Muscle of arm (tissue), 12 donors: Measurements from ENCODE around the gene MSMO1. TPM values are rescaled to one million over a fixed set of nuclear protein-coding genes. Genes with fewer than 3 reads are reported as not detected.
"Not testable (repeated sequence)": the region's sequence is repeated elsewhere in the genome, so short reads cannot be mapped to it uniquely, and the experiment has no call there.

Source experiments
- DNase-seq: peaks from one replicate; pipeline ENCODE4 v3.0.0-alpha.2; 2013
- polyA plus RNA-seq, 12 donors: library from polyadenylated mRNA; unstranded; fragments of 120-200 nt; gene quantifications; one replicate each; pipeline ENCODE4 v1.2.1, GENCODE V29; 2013; ENCODE audit not compliant: insufficient read length in 12 of 12

The MSMO1 gene
- polyA plus RNA-seq, 12 donors, result 19.9 to 41.4 (median 29.3) TPM; not detected in 1

GRCh38 chr4:165319030-165319429, 8.4 kb upstream of the MSMO1 start:
- DNase-seq, result no peak

- no peak for DNase-seq
Observed at GRCh38 chr4:165319509-165319908, 8.0 kb upstream of the MSMO1 start.

DNA sequence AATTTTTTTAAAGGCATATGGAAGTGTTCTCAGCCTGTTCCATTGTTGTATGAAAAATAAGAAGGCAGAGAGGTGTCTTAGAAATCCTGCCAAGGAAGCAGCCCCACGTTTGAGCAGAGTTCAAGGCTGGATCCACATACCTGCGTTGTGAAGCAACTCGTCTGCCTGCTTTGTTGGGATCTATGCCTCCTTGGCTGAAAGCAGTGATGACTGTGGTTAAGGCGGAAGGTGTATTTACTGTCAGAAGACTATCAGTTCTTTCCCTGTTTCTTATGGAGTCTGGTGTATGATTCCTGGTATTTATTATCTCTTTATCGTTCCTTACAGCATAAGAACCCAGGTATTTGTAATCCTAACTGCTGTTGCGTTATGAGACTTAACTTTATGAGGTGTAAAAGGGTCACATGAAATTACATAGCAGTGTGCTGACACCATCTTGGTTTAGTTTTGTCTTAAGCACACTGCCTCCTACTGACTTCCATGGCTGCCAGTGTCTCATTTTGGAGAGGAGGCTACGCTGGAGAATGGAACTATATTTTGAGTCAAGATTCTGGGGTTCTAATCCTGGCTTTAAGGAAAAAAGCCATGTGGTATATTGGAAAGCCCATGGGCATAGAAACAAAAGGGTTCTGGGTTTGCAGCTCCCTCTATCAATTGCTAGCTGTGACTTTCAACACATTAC, 3.1 kb upstream of the MSMO1 start:
- no peak for DNase-seq

DNA sequence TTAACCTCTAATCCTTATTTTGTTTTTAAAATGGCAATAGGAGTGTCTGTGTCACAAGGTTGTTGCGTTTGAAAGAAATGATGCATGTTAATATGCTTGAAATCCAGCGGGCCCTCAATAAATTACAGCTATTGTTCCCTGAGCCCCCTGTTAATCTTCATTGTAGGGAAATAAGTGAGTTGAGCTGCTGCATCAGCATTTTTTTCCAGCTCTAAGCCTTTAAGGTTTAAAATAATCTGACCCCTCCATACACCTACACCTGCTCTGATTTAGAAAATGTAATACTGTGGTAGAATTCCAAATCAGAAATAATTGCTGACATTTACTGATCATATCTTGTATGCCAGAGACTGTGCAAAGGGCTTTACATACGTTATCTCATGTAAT, 2.6 kb upstream of the MSMO1 start:
- DNase-seq, result no peak

GRCh38 chr4:165325732-165326512, 1.5 kb upstream of the MSMO1 start:
- no peak for DNase-seq

GRCh38 chr4:165326831-165327210, 648 bp upstream of the MSMO1 start:
- no peak for DNase-seq

DNA sequence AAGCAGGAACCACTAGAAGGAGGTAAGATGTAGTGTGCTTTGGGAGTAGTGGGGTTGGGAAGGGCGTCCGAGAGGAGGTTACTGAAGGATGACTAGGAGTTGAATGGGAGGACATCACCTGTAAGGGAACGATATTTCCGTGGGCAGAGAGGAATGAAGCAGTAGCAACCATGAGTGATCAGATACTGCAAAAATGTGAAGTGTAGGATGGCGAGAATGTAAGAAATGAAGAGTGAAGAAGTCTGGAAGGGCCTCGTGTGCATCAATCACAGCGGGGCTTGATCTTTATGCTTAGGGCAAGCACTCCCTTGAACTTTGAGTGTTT, 594 bp downstream of the MSMO1 start:
- no peak for DNase-seq

DNA sequence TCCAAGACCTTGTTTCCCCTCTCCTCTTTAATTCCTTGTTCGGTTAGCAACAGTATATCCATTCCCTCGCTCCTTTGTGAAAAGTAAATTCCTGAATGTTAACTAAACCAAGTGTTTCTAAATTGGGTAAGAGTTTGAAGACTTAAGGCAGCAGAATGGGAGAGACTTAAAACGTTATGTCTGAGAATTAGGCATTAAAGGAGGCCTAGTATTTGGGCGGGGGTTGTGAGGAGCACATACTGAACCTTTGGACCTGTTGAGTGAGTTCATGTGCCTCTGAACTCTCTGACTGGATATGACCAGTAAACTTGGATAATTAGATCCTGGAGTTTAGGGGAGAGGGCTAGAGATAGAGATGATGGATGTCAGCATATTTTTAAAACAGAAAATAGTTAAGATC, 1.2 kb downstream of the MSMO1 start:
- DNase-seq, result no peak

DNA sequence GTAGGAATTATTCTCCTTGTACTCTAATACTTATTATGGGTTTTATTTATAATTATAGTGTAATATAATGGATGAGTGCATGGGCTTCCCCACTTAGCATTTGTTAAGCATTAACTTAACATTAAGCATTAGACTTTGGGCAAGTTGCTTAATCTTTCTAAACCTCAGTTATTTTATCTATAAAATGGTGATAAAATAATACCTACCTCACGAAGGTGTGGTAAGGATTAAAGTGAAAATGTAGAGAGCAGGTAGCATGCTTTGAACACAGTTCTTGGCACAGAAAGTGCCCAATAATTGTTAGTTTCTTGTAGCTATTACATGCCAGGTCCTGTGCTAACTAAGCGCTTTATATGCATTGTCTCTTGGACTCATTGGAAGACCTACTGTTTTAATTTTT, 2.6 kb downstream of the MSMO1 start:
- DNase-seq, result no peak

DNA sequence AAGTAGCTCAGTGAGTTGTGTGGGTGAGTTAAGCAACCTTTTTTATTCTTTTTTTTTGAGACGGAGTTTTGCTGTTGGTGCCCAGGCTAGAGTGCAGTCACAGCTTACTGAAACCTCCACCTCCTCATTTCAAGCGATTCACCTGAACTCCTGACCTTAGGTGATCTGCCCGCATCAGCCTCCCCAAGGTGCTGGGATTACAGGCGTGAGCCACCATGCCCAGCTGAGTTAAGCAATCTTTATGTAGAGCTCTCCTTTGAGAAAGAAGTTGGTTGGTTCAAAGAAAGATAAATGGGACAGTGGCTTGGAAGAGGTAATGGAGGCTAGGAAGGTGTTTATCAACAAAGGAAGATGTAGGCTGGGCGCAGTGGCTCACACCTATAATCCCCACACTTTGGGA, 3.2 kb downstream of the MSMO1 start:
- DNase-seq, result no peak

DNA sequence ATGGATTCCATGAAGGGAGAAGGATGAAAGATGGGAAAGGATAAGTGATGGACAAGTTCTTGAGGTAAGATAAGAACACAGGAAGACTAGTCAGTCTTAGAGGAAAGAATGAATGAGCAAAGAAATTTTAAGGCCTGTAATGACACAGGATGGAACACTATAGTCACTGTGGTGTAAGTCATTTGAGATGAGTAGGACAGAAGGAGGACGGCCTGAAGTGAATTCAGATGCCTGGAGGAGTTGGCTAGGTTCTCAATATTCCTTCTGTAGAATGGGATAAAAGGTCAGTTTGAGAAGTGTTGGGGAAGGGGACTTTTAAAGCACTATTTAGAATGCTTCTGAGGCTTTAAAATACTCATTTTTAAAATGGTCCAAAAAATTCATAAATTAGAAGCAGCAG, 3.9 kb downstream of the MSMO1 start:
- no peak for DNase-seq

DNA sequence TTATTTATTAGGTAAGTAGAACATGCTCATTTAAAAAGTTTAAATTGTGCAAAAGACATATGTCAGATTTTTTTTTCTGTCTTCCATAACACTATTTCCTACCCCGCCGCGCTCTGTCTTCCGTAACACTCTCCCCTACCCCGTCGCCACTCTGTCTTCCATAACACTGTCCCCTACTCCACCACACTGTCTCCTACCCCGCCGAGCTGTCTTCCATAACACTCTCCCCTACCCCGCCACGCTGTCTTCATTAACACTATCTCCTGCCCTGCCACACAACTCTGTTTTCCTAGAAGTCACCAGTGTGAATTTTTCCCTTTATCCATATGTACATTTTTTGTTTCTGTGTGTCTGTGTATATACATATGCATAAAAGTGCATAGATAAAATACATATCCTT, 4.4 kb downstream of the MSMO1 start:
- no peak for DNase-seq

DNA sequence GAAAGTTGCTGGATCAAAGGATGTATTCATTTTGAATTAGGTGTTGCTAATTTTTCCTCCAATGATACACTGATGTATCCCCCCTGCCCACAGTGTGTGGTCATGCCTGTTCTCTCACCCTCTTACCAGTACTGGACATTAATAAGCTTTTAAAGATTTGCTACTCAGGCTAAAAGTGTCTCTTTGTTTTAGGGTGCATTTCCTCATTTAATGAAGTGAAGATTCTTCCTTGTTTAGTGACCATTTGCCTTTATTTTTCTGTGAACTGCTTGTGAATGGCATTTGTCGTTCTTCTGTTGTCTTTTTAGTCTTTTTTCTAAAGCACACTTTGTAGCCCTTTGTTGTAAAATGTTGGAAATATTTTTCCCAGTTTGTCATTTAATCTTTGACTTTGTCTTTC, 5.0 kb downstream of the MSMO1 start:
- DNase-seq, result no peak

DNA sequence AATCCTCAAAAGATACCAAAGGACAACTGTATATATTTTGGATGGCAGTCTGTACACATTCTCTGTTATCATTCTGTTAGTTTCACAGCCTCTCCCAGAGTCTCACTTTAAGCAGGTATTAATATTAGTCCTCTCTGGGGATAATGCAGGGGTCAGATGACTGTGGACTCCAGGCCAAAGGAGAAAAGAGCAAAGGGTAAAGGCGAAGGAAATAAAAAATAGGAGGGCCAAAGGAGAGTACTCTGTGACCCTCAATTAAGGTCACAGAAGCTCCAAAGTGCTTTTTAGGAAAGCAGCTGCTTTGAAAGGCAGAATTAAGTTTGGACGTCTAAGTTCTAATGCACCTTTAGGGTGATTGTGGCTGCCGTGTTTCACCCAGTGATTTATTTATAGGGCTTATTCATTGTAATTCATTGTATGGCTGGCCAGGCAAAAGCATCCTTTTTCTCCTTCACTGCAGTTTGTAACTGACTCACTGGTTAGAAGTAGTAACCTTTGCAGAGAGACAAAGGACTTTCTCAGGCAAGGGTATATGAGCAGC, 7.8 kb downstream of the MSMO1 start:
- no peak for DNase-seq

GRCh38 chr4:165336743-165337142, 9.3 kb downstream of the MSMO1 start:
- DNase-seq, result no peak

GRCh38 chr4:165342340-165342739, 14.9 kb downstream of the MSMO1 start:
- DNase-seq, result not testable (repeated sequence)

DNA sequence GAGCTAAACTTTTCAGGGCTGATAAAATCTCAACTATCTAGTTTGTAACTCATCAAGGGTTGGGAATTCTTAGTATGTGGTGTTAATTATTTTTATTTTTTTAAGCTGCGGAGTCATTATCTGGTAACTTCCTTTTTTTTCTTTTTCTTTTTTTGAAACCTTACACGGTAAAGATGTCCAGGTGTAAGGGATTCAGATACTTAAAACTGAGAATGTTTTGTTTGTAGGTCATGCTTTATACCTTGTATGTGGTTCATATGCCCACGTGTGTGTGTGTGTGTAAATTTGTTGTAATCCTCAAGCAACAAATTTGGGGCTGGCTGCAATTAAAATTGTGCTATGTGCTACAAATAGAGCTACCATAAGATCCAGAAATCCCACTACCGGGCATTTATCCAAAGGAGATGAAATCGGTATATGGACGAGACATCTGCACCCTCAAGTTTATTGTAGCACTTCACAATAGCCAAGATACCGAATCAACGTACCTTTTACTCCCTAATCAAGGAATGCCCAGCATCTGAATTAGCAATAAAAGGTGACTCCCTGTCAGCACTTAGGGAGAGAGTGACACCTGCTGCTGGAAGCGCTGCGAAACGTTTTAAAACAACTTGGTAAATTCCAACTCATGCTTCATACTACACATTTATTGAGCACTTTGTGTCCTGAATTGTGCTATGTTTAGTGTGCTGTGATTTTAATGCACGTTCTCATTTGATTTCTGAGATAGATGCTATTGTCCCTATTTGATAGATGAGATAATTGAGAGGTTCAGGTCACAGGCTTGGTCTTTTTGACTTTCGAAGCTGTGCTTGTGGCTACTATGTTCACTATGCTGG, 16.1 kb downstream of the MSMO1 start:
- DNase-seq, result no peak

- DNase-seq, result no peak
Observed at GRCh38 chr4:165345666-165346417, 18.4 kb downstream of the MSMO1 start.

- DNase-seq, result no peak
Observed at GRCh38 chr4:165347647-165348569, 20.4 kb downstream of the MSMO1 start.

GRCh38 chr4:165351359-165352130, 24.1 kb downstream of the MSMO1 start:
- DNase-seq, result no peak
